K562 (cell line): ENCODE measurements around the gene IQCN. TPM values are rescaled to one million over a fixed set of nuclear protein-coding genes. Genes with fewer than 3 reads are reported as not detected.

ENCODE experiments used
- ATF7 ChIP-seq: fragments of 450-650 bp; IDR thresholded peaks from 2 replicates; pipeline ENCODE4 v1.7.1; 2014; ENCODE audit warnings: mild to moderate bottlenecking, moderate library complexity
- CHCHD3 ChIP-seq: fragments of 250-450 bp; sonication (Bioruptor Pico); IDR thresholded peaks from 2 replicates; pipeline ENCODE4 v2.1.2; 2022; ENCODE audit warnings: mild to moderate bottlenecking
- CREB3 ChIP-seq: fragments of 450-650 bp; conservative IDR thresholded peaks from 2 replicates; pipeline ENCODE4 v1.6.1; 2016; ENCODE audit warnings: missing genetic modification characterization, low read depth, mild to moderate bottlenecking, missing compliant biosample characterization, moderate library complexity
- GMEB1 ChIP-seq: fragments of 250-450 bp; sonication (Bioruptor Pico); IDR thresholded peaks from 2 replicates; pipeline ENCODE4 v1.4.0; 2020; ENCODE audit warnings: mild to moderate bottlenecking
- GTF2E2 ChIP-seq: fragments of 200-800 bp; sonication (Bioruptor generic); IDR thresholded peaks from 2 replicates; pipeline ENCODE4 v1.6.1; 2016; ENCODE audit warnings: missing genetic modification characterization, missing compliant biosample characterization
- MIER1 ChIP-seq: fragments of 450-650 bp; IDR thresholded peaks from 2 replicates; pipeline ENCODE4 v1.6.1; 2016; ENCODE audit warnings: antibody characterized with exemption, mild to moderate bottlenecking, low read depth
- NFE2 ChIP-seq: IDR thresholded peaks from 2 replicates; pipeline ENCODE4 v1.6.1; 2014; ENCODE audit warnings: antibody characterized with exemption, low read depth
- ZHX1 ChIP-seq: fragments of 150-350 bp; conservative IDR thresholded peaks from 2 replicates; pipeline ENCODE4 v1.6.1; 2014; ENCODE audit warnings: low read length
- ZMIZ1 ChIP-seq, 2 experiments: fragments of 150-350 bp in 1 of 2; IDR thresholded peaks; 2 replicates each; pipeline ENCODE4 v1.6.1; 2012 to 2016; ENCODE audit warnings: low read depth in 2 of 2, low read length in 2 of 2, mild to moderate bottlenecking in 1 of 2, moderate library complexity in 1 of 2
- polyA plus RNA-seq, 8 experiments: library from polyadenylated mRNA; depleted of rRNA in 4 of 8; stranded (reverse) in 5 of 8; unstranded in 3 of 8; fragments of >200 nt; fragmentation: Nextera tagmentation in 2 of 8; fragmentation: Illumina TruSeq in 1 of 8; extraction: Ambion mirVana in 2 of 8; extraction: Trizol in 1 of 8; gene quantifications; 2 replicates each; pipeline versions ENCODE4 v1.2.1 to v1.2.3, GENCODE V29; 2011 to 2014; ENCODE audit warnings: inconsistent platforms in 1 of 8, missing spikeins in 1 of 8
- total RNA-seq, 7 experiments: library from RNA; depleted of rRNA in 6 of 7; stranded (reverse); fragments of >200 nt in 6 of 7; fragmentation: Illumina TruSeq in 2 of 7; extraction: Trizol in 2 of 7; gene quantifications; 2 replicates each; pipeline versions ENCODE4 v1.2.1 to v1.2.3, GENCODE V29; 2011 to 2021; ENCODE audit warnings: low replicate concordance in 1 of 7

Gene IQCN
- total and polyA plus RNA-seq, 9 of the 15 experiments (the other 6 are each of a cell fraction or from before 2014, with no cell fraction given), result 0.01 to 0.07 (median 0.04) TPM; not detected in 3

- TF ChIP-seq ZHX1, result no peak
- TF ChIP-seq ATF7, result peak; percentile 80
- TF ChIP-seq CHCHD3 (CRISPR knock-in tag), result 0 out of 2 replicates have a peak, but pooled peaks have one; percentile 27
- TF ChIP-seq GMEB1 (CRISPR knock-in tag), result peak; percentile 48; the same call in 1 of the 2 replicates
- TF ChIP-seq GTF2E2 (tag), result no peak
- TF ChIP-seq ZMIZ1 (IDR thresholded peaks at IDR 0.05; ENCODE audit: low read depth in 2 of 2, low read length in 2 of 2), result peak in 1 of 2 experiments; percentile 58; a peak in 1 of 4 replicates
- TF ChIP-seq MIER1, result peak; percentile 77
- no peak; the same call in 1 of the 2 replicates for TF ChIP-seq CREB3 (tag)
- TF ChIP-seq NFE2, result no peak
These were observed 50.3 kb downstream of the IQCN start (continued) for GRCh38 chr19:18223860-18224524.
